ENCODE data around the gene HOMER1. TPM values are rescaled to one million over a fixed set of nuclear protein-coding genes. Genes with fewer than 3 reads are reported as not detected.

HOMER1 gene
- total RNA-seq, 4 donors from 2014 or later = 26.1 to 42.9 (median 37.9) TPM

- H3K9me3 ChIP-seq = no peaks in the 10 kb centered on the region
- no peak for DNase-seq
- H3K27me3 ChIP-seq = no peaks in the 10 kb centered on the region
- WGBS, 2 donors = 80 to 85% methylated on average over 7 of the region's 7 CpGs
- H3K36me3 ChIP-seq = no peaks in the 10 kb centered on the region
- no peak overlapping the region for H3K4me3 ChIP-seq (replicated peaks in 1 of 3)
- peak overlapping the region in 2 of 3 donors; percentile 82 for H3K27ac ChIP-seq
- peaks cover 6 to 22% of the 10 kb centered on the region in 2 donors for H3K4me1 ChIP-seq
- intact Hi-C loops (cut with DNase I) = no loop called here
- TF ChIP-seq, protein P1, sequence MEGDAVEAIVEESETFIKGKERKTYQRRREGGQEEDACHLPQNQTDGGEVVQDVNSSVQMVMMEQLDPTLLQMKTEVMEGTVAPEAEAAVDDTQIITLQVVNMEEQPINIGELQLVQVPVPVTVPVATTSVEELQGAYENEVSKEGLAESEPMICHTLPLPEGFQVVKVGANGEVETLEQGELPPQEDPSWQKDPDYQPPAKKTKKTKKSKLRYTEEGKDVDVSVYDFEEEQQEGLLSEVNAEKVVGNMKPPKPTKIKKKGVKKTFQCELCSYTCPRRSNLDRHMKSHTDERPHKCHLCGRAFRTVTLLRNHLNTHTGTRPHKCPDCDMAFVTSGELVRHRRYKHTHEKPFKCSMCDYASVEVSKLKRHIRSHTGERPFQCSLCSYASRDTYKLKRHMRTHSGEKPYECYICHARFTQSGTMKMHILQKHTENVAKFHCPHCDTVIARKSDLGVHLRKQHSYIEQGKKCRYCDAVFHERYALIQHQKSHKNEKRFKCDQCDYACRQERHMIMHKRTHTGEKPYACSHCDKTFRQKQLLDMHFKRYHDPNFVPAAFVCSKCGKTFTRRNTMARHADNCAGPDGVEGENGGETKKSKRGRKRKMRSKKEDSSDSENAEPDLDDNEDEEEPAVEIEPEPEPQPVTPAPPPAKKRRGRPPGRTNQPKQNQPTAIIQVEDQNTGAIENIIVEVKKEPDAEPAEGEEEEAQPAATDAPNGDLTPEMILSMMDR (IDR thresholded peaks at IDR 0.05) = no peak
- TF ChIP-seq POLR2A (IDR thresholded peaks at IDR 0.05) = no peak
Observed at GRCh38 chr5:79546782-79547428, 33.0 kb upstream of the HOMER1 start.

- intact Hi-C loops (cut with DNase I) = no loop called here
- Histone ChIP-seq H3K27ac (no peak overlapping the region), H3K9me3 (no peaks in the 10 kb centered on the region), H3K4me1 (peaks cover 6 to 21% of the 10 kb centered on the region in 2 donors), H3K36me3 (no peaks in the 10 kb centered on the region), H3K4me3 (replicated peaks in 1 of 3) (no peak overlapping the region), H3K27me3 (no peaks in the 10 kb centered on the region)
- no peak for DNase-seq
- WGBS, 2 donors = 71 to 79% methylated on average over 5 of the region's 5 CpGs
- TF ChIP-seq, protein P1 (IDR thresholded peaks at IDR 0.05) = no peak
Observed at GRCh38 chr5:79544131-79544530, 30.2 kb upstream of the HOMER1 start.

DNA sequence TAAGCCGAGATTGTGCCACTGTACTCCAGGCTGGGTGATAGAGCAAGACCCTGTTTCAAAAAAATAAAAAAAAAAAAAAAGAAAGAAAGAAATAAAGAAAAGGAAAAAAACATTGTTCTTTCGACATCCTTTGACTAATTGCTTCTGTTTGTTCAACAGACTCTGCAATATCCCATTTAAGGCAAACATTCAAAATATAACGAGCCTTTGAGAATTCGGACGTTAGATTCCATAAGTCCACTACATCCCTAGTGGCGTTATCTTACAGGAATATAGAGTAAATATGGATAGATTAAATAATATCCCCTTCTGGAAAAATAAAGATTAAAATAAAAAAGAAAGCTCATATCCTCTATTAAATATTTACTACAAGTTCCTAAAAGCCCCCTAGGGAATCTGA, 27.0 kb upstream of the HOMER1 start:
- Histone ChIP-seq H3K27me3 (no peaks in the 10 kb centered on the region), H3K4me3 (replicated peaks in 1 of 3) (no peak overlapping the region), H3K36me3 (no peaks in the 10 kb centered on the region), H3K27ac (no peak overlapping the region), H3K9me3 (no peaks in the 10 kb centered on the region), H3K4me1 (no peaks in the 10 kb centered on the region)
- 79 to 81% methylated on average over 6 of the region's 6 CpGs for WGBS, 2 donors
- no peak for DNase-seq
- intact Hi-C loops (cut with DNase I) = no loop called here
- TF ChIP-seq, protein P1 (IDR thresholded peaks at IDR 0.05) = no peak
- no peak for TF ChIP-seq POLR2A (IDR thresholded peaks at IDR 0.05)

DNA sequence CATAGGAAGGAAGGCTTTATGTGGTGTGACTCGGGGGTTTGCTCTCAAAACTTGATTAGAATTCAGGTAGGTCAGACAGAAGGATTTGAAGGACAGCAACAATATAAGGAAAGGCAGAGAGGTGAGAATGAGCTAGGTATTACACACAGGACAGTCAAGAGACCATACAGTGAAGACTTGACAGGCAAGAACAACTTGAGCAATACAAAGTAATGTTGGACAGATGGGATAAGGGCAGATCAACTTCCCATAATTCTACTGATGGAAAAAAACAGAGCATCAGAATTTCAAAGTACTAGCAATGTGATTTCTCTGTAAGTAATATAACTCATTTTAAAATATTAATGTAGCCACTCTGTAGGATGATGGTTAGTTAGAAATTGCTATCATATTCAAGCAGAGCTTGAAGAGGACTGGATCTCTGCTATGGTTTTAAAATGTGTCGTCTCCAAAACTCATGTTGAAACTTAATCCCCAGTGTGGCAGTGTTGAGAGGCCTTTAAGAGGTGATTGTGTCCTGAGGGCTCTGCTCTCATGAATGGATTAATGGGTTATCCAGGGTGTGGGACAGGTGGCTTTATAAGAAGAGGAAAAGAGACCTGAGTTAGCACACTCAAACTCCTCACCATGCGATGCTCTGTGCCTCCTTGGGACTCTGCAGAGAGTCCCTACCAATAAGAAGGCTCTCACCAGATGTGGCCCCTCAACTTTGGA, 22.4 kb upstream of the HOMER1 start:
- Histone ChIP-seq H3K4me1 (no peaks in the 10 kb centered on the region), H3K36me3 (no peaks in the 10 kb centered on the region), H3K27me3 (no peaks in the 10 kb centered on the region), H3K27ac (no peak overlapping the region), H3K4me3 (replicated peaks in 1 of 3) (no peak overlapping the region), H3K9me3 (no peaks in the 10 kb centered on the region)
- no peak for DNase-seq
- intact Hi-C loops (cut with DNase I) = no loop called here
- 68 to 72% methylated on average over 3 of the region's 3 CpGs for WGBS, 2 donors
- no peak for TF ChIP-seq POLR2A (IDR thresholded peaks at IDR 0.05)
- TF ChIP-seq, protein P1 (IDR thresholded peaks at IDR 0.05) = peak in 1 of 6 experiments; percentile 3

DNA sequence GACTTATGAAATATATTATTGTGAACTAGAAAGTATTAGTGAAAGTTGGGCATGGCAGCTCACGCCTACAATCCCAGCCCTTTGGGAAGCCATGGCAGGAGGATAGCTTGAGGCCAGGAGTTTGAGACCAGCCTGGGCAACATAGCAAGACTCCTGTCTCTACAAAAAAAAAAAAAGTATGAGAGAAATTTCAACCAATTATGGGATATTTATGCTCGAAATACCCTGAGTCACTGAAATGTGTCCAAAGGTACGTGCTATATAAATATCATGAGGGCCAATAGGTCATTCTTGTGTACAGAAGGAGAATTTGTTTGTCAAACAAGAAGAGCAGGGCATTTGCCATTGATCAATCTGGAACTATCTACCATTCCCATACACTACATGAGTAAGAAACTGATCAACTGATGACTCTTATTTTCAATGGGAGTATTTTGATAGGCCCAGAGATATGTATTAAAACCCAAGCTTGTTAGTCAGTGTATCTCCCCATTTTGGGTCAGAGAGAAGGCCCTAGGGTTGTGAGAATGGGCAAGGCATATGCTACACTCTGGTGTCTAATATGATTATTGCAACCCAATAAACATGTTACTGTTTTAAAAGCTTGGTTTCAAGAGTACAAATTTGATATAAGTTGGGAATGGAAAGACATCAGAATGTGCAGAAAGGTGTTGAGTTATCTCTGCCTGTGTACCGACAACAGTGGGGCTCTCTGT, 21.7 kb upstream of the HOMER1 start:
- Histone ChIP-seq H3K9me3 (no peaks in the 10 kb centered on the region), H3K4me3 (replicated peaks in 1 of 3) (no peak overlapping the region), H3K4me1 (no peaks in the 10 kb centered on the region), H3K27me3 (no peaks in the 10 kb centered on the region), H3K36me3 (no peaks in the 10 kb centered on the region), H3K27ac (no peak overlapping the region)
- WGBS, 2 donors = 79 to 93% methylated on average over 4 of the region's 4 CpGs
- no peak for TF ChIP-seq POLR2A (IDR thresholded peaks at IDR 0.05)
- TF ChIP-seq, protein P1 (IDR thresholded peaks at IDR 0.05) = peak in 4 of 6 experiments; percentile 29 to 56 (median 48)
- DNase-seq = no peak
- intact Hi-C loops (cut with DNase I) = no loop called here
